ENCODE results near the gene VPS13C.

VPS13C gene

DNA sequence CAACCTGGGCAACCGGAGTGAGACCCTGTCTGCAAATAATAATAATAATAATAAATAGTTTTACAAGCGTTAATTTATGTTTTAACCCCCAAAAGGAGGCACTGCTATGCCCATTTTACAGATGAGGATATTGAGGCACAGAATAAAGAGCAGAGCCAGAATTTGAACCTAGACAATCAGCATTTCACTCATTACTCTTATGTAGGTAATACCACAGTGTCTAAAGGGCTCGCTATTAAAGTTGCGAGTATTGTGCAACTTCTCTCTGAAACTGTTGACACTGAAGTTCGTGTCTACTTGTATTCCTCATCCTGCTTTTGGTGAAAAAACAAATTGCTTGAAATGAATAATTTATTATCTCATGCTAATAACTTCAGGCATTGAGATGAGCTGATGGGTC, 9.3 kb upstream of the VPS13C start:
- peaks cover 44% of the 10 kb centered on the region for H3K27me3 ChIP-seq (ENCODE audit: insufficient read depth, insufficient read length)

DNA sequence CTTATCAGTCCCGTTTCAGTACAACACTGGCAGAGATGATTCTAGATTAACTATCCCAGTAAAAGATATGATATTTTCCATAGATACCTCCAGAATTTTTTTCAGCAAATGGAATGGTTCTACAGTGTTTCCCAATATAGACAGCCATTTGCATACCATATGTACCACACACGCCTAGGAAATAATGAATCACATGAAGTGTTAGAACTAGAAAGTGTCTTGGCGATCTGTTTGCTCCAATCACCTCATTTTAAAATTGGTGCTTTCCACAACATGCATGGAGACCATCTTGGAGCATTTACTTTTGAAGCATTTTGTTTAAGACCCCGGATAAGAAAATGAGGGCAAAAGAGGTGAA, 8.5 kb upstream of the VPS13C start:
- peak overlapping the region; percentile 58 for H3K9ac ChIP-seq (ENCODE audit: insufficient read length, low read depth)

More for the DNA sequence above, 9.3 kb upstream of the VPS13C start:
- H3K36me3 ChIP-seq (ENCODE audit: insufficient read depth, insufficient read length, low read length) = no peaks in the 10 kb centered on the region
- DNase-seq (ENCODE audit: low read depth, low spot score) = no peak
- no peaks in the 10 kb centered on the region for H3K4me1 ChIP-seq (ENCODE audit: insufficient read depth, insufficient read length)
- H3K4me3 ChIP-seq (ENCODE audit: insufficient read length, low read depth) = no peak overlapping the region
- TF ChIP-seq SUZ12 (IDR thresholded peaks at IDR 0.05; ENCODE audit: extremely low read depth, insufficient read depth, insufficient read length) = no peak
- TF ChIP-seq YY1 (IDR thresholded peaks at IDR 0.05; ENCODE audit: insufficient read depth, insufficient read length) = no peak
- no peak for TF ChIP-seq ZNF274 (IDR thresholded peaks at IDR 0.05; ENCODE audit: low read depth, low read length)
- H3K9ac ChIP-seq (ENCODE audit: insufficient read length, low read depth) = no peak overlapping the region
- H3K9me3 ChIP-seq (ENCODE audit: insufficient read depth, low read length) = 0 out of 2 replicates have a peak, but pooled peaks cover 4% of the 10 kb centered on the region

DNA sequence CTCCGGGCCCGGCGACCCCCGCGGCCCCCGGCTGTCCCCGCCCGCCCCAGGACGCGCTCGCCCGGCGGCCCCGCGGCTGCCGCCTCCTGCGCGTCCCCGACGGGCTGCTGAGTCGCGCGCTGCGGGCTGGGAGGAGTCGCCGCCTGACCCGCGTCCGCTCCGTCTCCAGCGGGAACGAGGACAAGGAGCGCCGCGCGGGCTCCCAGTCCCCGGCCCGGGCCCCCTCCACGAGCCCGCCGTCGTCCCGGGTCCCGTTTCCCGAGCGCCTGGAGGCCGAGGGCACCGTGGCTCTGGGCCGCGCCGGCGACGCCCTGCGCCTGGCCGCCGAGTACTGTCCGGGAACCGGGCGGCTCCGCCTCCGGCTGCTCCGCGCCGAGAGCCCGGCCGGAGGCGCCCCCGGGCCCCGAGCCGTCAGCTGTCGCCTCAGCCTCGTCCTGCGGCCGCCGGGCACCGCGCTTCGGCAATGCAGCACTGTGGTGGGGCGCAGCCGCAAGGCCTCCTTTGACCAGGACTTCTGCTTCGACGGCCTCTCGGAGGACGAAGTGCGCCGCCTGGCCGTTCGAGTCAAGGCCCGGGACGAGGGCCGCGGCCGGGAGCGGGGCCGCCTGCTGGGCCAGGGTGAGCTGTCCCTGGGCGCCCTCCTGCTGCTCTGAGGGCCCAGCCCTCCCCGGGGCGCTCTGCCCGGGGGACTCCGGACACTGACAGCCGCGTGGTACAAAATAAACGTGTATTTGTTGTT, 8.0 kb upstream of the VPS13C start:
- Histone ChIP-seq H3K9ac (ENCODE audit: insufficient read length, low read depth) (peak overlapping the region; percentile 58), H3K4me1 (ENCODE audit: insufficient read depth, insufficient read length) (no peaks in the 10 kb centered on the region), H3K36me3 (ENCODE audit: insufficient read depth, insufficient read length, low read length) (no peaks in the 10 kb centered on the region), H3K9me3 (ENCODE audit: insufficient read depth, low read length) (0 out of 2 replicates have a peak, but pooled peaks cover 4% of the 10 kb centered on the region), H3K4me3 (ENCODE audit: insufficient read length, low read depth) (peak overlapping the region; percentile 42), H3K27me3 (ENCODE audit: insufficient read depth, insufficient read length) (peaks cover 56% of the 10 kb centered on the region)
- DNase-seq (ENCODE audit: low read depth, low spot score) = no peak
- TF ChIP-seq ZNF274 (IDR thresholded peaks at IDR 0.05; ENCODE audit: low read depth, low read length) (no peak), SUZ12 (IDR thresholded peaks at IDR 0.05; ENCODE audit: extremely low read depth, insufficient read depth, insufficient read length) (no peak), YY1 (IDR thresholded peaks at IDR 0.05; ENCODE audit: insufficient read depth, insufficient read length) (no peak)

More for the DNA sequence above, 8.5 kb upstream of the VPS13C start:
- TF ChIP-seq YY1 (IDR thresholded peaks at IDR 0.05; ENCODE audit: insufficient read depth, insufficient read length) = no peak
- no peak for TF ChIP-seq SUZ12 (IDR thresholded peaks at IDR 0.05; ENCODE audit: extremely low read depth, insufficient read depth, insufficient read length)
- TF ChIP-seq ZNF274 (IDR thresholded peaks at IDR 0.05; ENCODE audit: low read depth, low read length) = no peak
- no peaks in the 10 kb centered on the region for H3K36me3 ChIP-seq (ENCODE audit: insufficient read depth, insufficient read length, low read length)
- H3K27me3 ChIP-seq (ENCODE audit: insufficient read depth, insufficient read length) = peaks cover 50% of the 10 kb centered on the region
- peak overlapping the region; percentile 42 for H3K4me3 ChIP-seq (ENCODE audit: insufficient read length, low read depth)
- no peak for DNase-seq (ENCODE audit: low read depth, low spot score)
- H3K4me1 ChIP-seq (ENCODE audit: insufficient read depth, insufficient read length) = no peaks in the 10 kb centered on the region
- H3K9me3 ChIP-seq (ENCODE audit: insufficient read depth, low read length) = 0 out of 2 replicates have a peak, but pooled peaks cover 4% of the 10 kb centered on the region

DNA sequence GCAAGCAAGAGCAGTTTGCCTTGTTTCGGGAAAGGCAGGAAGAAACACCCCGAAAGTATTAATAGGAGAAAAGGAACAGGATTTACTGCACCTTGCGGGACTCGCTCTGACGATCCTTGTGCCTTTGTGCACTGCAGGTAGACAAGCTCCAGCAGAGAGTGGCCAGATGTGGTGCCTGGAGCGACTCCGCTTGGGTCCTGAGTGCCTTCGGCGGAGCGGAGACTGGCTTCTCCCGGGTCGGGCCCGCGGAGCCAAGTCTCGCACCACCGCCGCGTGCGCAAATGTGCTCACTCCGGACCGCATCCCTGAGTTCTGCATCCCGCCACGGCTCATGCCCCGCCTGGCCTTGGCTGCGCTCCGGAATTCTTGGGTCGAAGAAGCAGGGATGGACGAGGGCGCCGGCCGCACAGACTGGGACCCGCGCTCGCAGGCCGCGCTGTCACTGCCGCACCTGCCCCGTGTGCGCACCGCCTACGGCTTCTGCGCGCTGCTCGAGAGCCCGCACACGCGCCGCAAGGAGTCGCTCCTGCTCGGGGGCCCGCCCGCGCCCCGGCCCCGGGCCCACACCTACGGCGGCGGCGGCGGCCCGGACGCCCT, 7.3 kb upstream of the VPS13C start:
- H3K4me1 ChIP-seq (ENCODE audit: insufficient read depth, insufficient read length) = no peaks in the 10 kb centered on the region
- peak overlapping the region; percentile 65 for H3K9ac ChIP-seq (ENCODE audit: insufficient read length, low read depth)
- peaks cover 62% of the 10 kb centered on the region for H3K27me3 ChIP-seq (ENCODE audit: insufficient read depth, insufficient read length)
- H3K36me3 ChIP-seq (ENCODE audit: insufficient read depth, insufficient read length, low read length) = no peaks in the 10 kb centered on the region
- TF ChIP-seq YY1 (IDR thresholded peaks at IDR 0.05; ENCODE audit: insufficient read depth, insufficient read length) (no peak), SUZ12 (IDR thresholded peaks at IDR 0.05; ENCODE audit: extremely low read depth, insufficient read depth, insufficient read length) (no peak), ZNF274 (IDR thresholded peaks at IDR 0.05; ENCODE audit: low read depth, low read length) (no peak)
- no peak for DNase-seq (ENCODE audit: low read depth, low spot score)
- 0 out of 2 replicates have a peak, but pooled peaks cover 4% of the 10 kb centered on the region for H3K9me3 ChIP-seq (ENCODE audit: insufficient read depth, low read length)
- peak overlapping the region; percentile 36 for H3K4me3 ChIP-seq (ENCODE audit: insufficient read length, low read depth)

DNA sequence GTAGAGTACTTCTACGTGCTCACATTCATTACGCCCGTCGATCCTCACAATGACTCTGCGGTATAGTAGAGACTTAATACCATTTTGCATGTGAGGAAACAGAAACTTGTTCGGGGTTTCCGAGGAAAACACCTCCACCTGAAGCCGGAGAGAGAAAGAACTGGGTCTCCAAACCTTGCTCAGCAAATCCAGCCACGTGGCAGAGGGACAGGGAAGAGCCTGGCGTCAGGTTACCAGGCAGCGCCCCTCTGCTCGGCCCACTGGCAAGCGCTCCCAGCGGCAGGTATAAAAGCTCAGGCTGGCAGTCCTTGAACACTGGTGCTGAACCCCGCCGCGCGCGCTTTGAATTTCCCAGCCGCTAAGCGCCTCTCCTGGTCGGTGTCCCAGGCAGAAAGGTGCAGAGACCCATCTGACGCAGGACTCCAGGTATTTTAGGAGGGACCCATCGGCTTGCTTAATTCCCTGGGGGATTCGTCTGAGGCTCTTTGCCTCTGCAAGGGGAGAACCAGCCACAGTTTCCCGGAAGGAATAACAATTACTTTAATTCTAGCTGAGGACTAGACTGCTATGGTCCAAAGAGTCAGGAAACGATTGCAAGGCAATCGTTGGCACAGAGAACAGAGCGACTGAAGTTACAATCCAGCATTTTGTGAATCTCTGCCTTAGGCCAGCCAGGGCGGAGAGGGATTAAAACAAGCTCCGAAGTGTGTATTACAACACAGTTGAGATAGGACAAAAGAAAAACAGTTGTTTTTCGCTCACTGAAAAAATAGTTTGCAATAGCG, 6.6 kb upstream of the VPS13C start, which contains the start of gene C2CD4A:
Gene C2CD4A, plus strand, starts transcription at position 315 of the 785 bp plus-strand sequence. CDS start 637 bp downstream, outside the sequence.
- Histone ChIP-seq H3K36me3 (ENCODE audit: insufficient read depth, insufficient read length, low read length) (no peaks in the 10 kb centered on the region), H3K27me3 (ENCODE audit: insufficient read depth, insufficient read length) (peaks cover 69% of the 10 kb centered on the region), H3K9ac (ENCODE audit: insufficient read length, low read depth) (peak within 1 kb of the TSS; percentile 65), H3K4me3 (ENCODE audit: insufficient read length, low read depth) (peak within 1 kb of the TSS; percentile 36), H3K9me3 (ENCODE audit: insufficient read depth, low read length) (0 out of 2 replicates have a peak, but pooled peaks cover 4% of the 10 kb centered on the region), H3K4me1 (ENCODE audit: insufficient read depth, insufficient read length) (no peaks in the 10 kb centered on the region)
- DNase-seq (ENCODE audit: low read depth, low spot score) = peak; percentile 69
- TF ChIP-seq YY1 (IDR thresholded peaks at IDR 0.05; ENCODE audit: insufficient read depth, insufficient read length) = no peak
- no peak for TF ChIP-seq ZNF274 (IDR thresholded peaks at IDR 0.05; ENCODE audit: low read depth, low read length)
- no peak for TF ChIP-seq SUZ12 (IDR thresholded peaks at IDR 0.05; ENCODE audit: extremely low read depth, insufficient read depth, insufficient read length)

DNA sequence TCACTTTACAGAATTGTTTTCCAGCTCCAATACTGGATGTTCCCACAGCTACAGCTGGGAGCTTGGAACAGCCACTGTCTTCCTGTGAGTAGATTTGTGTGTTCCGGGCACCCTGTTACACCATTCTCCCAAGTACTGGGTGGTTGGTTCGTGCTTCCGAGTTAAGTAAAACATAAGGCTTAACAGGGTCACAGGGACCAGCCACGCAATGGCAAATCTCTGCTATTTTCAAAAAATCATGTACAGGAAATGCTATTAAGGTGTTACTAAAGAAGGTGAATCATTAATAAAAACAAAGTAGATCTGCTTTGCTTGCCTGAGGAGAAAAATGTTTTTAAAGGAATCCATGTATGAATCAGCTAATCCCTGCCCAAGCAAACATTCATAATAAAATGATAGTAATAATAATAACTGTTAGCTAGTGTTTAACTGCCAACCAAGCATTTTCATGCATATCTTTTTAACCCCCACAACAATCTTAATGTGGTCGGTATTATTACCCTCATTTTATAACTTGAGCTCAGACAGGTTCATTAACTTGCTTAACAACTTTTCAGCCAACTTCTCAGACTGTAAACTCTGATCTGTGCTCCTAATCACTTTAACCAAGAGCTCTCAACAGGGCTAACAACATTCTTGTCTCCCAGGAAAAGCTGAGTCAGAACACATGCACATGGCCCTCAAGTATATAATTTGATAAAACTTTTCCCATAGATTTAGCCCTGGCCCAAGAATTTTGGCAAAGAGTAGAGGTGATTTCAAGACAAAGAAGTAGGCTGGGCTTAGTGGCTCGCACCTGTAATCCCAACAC, 3.8 kb upstream of the VPS13C start:
- Histone ChIP-seq H3K4me3 (ENCODE audit: insufficient read length, low read depth) (no peak overlapping the region), H3K9me3 (ENCODE audit: insufficient read depth, low read length) (0 out of 2 replicates have a peak, but pooled peaks cover 4% of the 10 kb centered on the region), H3K4me1 (ENCODE audit: insufficient read depth, insufficient read length) (no peaks in the 10 kb centered on the region), H3K9ac (ENCODE audit: insufficient read length, low read depth) (no peak overlapping the region), H3K36me3 (ENCODE audit: insufficient read depth, insufficient read length, low read length) (no peaks in the 10 kb centered on the region), H3K27me3 (ENCODE audit: insufficient read depth, insufficient read length) (peaks cover 86% of the 10 kb centered on the region)
- no peak for TF ChIP-seq SUZ12 (IDR thresholded peaks at IDR 0.05; ENCODE audit: extremely low read depth, insufficient read depth, insufficient read length)
- TF ChIP-seq YY1 (IDR thresholded peaks at IDR 0.05; ENCODE audit: insufficient read depth, insufficient read length) = no peak
- TF ChIP-seq ZNF274 (IDR thresholded peaks at IDR 0.05; ENCODE audit: low read depth, low read length) = no peak
- DNase-seq (ENCODE audit: low read depth, low spot score) = no peak

Measured in NT2/D1 (cell line).